ENCODE measurements around the gene HHAT. TPM values are rescaled to one million over a fixed set of nuclear protein-coding genes. Genes with fewer than 3 reads are reported as not detected.

The HHAT gene
- total RNA-seq, 4 donors from 2014 or later = 4.6 to 8.8 (median 6.7) TPM

GRCh38 chr1:210298296-210298695 is 30.4 kb upstream of the HHAT start:
- no peak for DNase-seq (ENCODE audit: low spot score in 2 of 2)
- TF ChIP-seq CTCF (IDR thresholded peaks at IDR 0.05) (no peak), POLR2A (IDR thresholded peaks at IDR 0.05) (no peak)
- no peak overlapping the region for H3K4me3 ChIP-seq (ENCODE audit: low read depth, poor library complexity, severe bottlenecking)
- 61 to 71% methylated on average over 7 of the region's 7 CpGs for WGBS, 2 donors
- intact Hi-C loops (cut with DNase I; ENCODE audit: low total_unique reads) = no loop called here

GRCh38 chr1:210298936-210299335 is 29.8 kb upstream of the HHAT start:
- TF ChIP-seq POLR2A (IDR thresholded peaks at IDR 0.05) (no peak), CTCF (IDR thresholded peaks at IDR 0.05) (no peak)
- DNase-seq (ENCODE audit: low spot score in 2 of 2) = no peak
- intact Hi-C loops (cut with DNase I; ENCODE audit: low total_unique reads) = no loop called here
- H3K4me3 ChIP-seq (ENCODE audit: low read depth, poor library complexity, severe bottlenecking) = no peak overlapping the region

GRCh38 chr1:210299501-210299900 is 29.2 kb upstream of the HHAT start:
- 32 to 35% methylated on average over 5 of the region's 5 CpGs for WGBS, 2 donors
- no peak for DNase-seq (ENCODE audit: low spot score in 2 of 2)
- TF ChIP-seq POLR2A (IDR thresholded peaks at IDR 0.05) (no peak), CTCF (IDR thresholded peaks at IDR 0.05) (no peak)
- intact Hi-C loops (cut with DNase I; ENCODE audit: low total_unique reads) = no loop called here
- no peak overlapping the region for H3K4me3 ChIP-seq (ENCODE audit: low read depth, poor library complexity, severe bottlenecking)

DNA sequence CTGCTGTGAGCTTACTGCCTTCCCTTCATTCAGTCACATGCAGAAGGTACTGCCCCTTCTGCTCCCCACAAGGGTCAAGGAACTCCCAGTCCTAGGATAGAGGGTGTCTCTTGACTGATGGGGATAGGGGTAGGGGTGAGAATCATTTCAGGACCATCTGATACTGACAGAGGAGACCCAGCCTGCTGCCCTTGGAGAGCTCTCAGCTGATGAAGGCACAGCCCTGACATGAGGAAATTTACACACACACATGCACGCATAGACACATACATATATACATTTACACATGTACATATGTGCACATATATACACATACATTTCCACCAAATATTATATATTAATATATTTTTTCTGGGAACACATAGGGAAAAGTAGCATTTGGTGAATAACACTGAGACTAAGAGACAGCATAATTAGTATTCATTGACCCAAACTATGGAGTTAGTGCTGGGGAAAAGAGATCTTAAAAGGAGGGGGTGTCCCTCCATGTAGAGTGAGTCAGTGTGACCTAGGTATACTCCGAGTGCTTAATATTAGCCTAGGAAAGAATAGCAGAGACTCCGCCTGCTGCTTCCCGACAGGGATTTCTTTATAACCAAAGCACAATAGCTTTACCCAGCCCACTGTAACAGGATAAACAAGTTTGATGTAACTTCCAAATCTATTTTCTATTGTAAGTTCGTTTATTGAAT is 27.6 kb upstream of the HHAT start:
- WGBS, 2 donors = 24 to 30% methylated on average over 5 of the region's 5 CpGs

DNA sequence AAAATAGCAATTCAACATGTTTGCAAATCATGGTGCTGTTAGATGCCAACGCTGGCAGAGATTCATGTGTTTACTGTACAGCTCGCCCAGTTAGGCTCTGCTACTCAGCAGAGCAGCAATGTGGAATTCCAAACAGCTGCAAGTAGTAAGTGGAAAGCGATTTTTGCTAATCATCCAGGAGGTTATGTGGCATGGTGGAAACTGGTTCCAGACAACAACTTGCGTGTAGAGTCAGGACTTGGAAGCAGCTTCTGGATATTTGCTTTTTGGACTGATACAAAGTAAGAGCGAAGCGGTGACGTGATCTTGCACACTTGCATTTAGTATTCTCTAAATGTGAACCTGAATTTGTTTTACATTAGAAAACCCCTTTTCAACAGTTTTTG is 27.1 kb upstream of the HHAT start:
- H3K4me3 ChIP-seq (ENCODE audit: low read depth, poor library complexity, severe bottlenecking) = no peak overlapping the region
- TF ChIP-seq CTCF (IDR thresholded peaks at IDR 0.05) (no peak), POLR2A (IDR thresholded peaks at IDR 0.05) (no peak)
- 19 to 20% methylated on average over 7 of the region's 7 CpGs for WGBS, 2 donors
- no peak for DNase-seq (ENCODE audit: low spot score in 2 of 2)
- intact Hi-C loops (cut with DNase I; ENCODE audit: low total_unique reads) = loop anchor here (10.0 kb wide), 1 partner anchor 97 kb away; no protein-coding TSS in a partner anchor

More for the DNA sequence above, 27.6 kb upstream of the HHAT start:
- H3K4me3 ChIP-seq (ENCODE audit: low read depth, poor library complexity, severe bottlenecking) = no peak overlapping the region
- TF ChIP-seq POLR2A (IDR thresholded peaks at IDR 0.05) (no peak), CTCF (IDR thresholded peaks at IDR 0.05) (no peak)
- intact Hi-C loops (cut with DNase I; ENCODE audit: low total_unique reads) = loop anchor here (10.0 kb wide), 1 partner anchor 96 kb away; no protein-coding TSS in a partner anchor
- no peak for DNase-seq (ENCODE audit: low spot score in 2 of 2)

GRCh38 chr1:210302501-210302900 is 26.2 kb upstream of the HHAT start:
- no peak overlapping the region for H3K4me3 ChIP-seq (ENCODE audit: low read depth, poor library complexity, severe bottlenecking)
- WGBS, 2 donors = 47 to 51% methylated on average over 10 of the region's 10 CpGs
- TF ChIP-seq POLR2A (IDR thresholded peaks at IDR 0.05) = no peak
- TF ChIP-seq CTCF (IDR thresholded peaks at IDR 0.05) = no peak
- DNase-seq (ENCODE audit: low spot score in 2 of 2) = no peak
- intact Hi-C loops (cut with DNase I; ENCODE audit: low total_unique reads) = loop anchor here (10.0 kb wide), 1 partner anchor 98 kb away; no protein-coding TSS in a partner anchor

All from lower leg skin (tissue), 4 donors.